OCI-LY1 (cell line): ENCODE data around the gene SEC11A.
"Not testable (repeated sequence)": the region's sequence is repeated elsewhere in the genome, so short reads cannot be mapped to it uniquely, and the experiment has no call there.

Experiments used
- EZH2 ChIP-seq: fragments of 200-600 bp; sonication (generic), shearing (Covaris generic); IDR thresholded peaks from 2 replicates; pipeline ENCODE4 v1.8.0; 2017; ENCODE audit warnings: borderline replicate concordance, mixed run types, mild to moderate bottlenecking, antibody characterized with exemption, low read length, moderate library complexity, mixed read lengths
- TF ChIP-seq, protein P1 (sequence below): fragments of 200-600 bp; sonication (generic), shearing (Covaris generic); IDR thresholded peaks from 2 replicates; pipeline ENCODE4 v1.5.1; 2017; ENCODE audit warnings: mild to moderate bottlenecking, antibody characterized with exemption, low read length, moderate library complexity, mixed read lengths

DNA sequence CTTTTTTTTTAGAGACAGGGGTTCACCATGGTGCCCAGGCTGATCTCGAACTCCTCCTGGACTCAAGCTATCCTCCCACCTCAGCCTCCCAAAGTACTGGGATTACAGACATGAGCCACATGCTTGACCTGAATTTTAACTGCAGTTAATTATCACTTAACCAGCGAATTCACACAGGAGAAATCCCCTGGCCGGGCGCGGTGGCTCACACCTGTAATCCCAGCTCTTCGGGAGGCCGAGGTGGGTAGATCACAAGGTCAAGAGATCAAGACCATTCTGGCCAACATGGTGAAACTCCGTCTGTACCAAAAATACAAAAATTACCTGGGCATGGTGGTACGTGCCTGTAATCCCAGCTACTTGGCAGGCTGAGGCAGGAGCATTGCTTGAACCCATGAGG is 74.1 kb downstream of the SEC11A start:
- TF ChIP-seq, protein P1, sequence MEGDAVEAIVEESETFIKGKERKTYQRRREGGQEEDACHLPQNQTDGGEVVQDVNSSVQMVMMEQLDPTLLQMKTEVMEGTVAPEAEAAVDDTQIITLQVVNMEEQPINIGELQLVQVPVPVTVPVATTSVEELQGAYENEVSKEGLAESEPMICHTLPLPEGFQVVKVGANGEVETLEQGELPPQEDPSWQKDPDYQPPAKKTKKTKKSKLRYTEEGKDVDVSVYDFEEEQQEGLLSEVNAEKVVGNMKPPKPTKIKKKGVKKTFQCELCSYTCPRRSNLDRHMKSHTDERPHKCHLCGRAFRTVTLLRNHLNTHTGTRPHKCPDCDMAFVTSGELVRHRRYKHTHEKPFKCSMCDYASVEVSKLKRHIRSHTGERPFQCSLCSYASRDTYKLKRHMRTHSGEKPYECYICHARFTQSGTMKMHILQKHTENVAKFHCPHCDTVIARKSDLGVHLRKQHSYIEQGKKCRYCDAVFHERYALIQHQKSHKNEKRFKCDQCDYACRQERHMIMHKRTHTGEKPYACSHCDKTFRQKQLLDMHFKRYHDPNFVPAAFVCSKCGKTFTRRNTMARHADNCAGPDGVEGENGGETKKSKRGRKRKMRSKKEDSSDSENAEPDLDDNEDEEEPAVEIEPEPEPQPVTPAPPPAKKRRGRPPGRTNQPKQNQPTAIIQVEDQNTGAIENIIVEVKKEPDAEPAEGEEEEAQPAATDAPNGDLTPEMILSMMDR: not testable (repeated sequence)
- TF ChIP-seq EZH2: not testable (repeated sequence)
